HL-60 (cell line): ENCODE data around the gene SDHA.

Experiments used
- GABPA ChIP-seq: IDR thresholded peaks from 2 replicates; pipeline ENCODE4 v1.6.1; 2012; ENCODE audit warnings: low read depth
- POLR2AphosphoS5 ChIP-seq: IDR thresholded peaks from 2 replicates; pipeline ENCODE4 v1.6.1; 2012; ENCODE audit warnings: low read depth
- SPI1 ChIP-seq: IDR thresholded peaks from 2 replicates; pipeline ENCODE4 v1.6.1; 2012; ENCODE audit warnings: low read depth, mild to moderate bottlenecking, borderline replicate concordance
- TF ChIP-seq, protein P1 (sequence below): IDR thresholded peaks from one replicate; pipeline ENCODE4 v1.5.1; 2011; ENCODE audit warnings: low read length, control low read depth, inconsistent platforms; ENCODE audit not compliant: insufficient read depth
- TF ChIP-seq, protein P2 (sequence below): IDR thresholded peaks from 2 replicates; pipeline ENCODE4 v1.6.1; 2012; ENCODE audit warnings: low read depth; ENCODE audit not compliant: insufficient replicate concordance

DNA sequence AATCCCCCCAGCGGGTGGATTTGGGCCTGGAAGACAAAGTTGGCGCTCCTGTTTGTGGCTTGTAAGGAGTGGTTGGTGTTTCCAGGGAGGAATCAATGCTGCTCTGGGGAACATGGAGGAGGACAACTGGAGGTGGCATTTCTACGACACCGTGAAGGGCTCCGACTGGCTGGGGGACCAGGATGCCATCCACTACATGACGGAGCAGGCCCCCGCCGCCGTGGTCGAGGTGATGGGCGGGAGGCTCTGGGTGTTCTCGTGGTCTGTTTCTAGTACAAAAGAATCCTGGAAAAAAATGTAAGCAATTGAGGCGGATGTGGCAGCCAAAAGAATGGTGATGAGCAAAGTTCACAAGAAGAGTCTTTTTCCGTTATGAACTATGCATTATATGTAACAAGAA, 7.2 kb downstream of the SDHA start:
- TF ChIP-seq, protein P1, sequence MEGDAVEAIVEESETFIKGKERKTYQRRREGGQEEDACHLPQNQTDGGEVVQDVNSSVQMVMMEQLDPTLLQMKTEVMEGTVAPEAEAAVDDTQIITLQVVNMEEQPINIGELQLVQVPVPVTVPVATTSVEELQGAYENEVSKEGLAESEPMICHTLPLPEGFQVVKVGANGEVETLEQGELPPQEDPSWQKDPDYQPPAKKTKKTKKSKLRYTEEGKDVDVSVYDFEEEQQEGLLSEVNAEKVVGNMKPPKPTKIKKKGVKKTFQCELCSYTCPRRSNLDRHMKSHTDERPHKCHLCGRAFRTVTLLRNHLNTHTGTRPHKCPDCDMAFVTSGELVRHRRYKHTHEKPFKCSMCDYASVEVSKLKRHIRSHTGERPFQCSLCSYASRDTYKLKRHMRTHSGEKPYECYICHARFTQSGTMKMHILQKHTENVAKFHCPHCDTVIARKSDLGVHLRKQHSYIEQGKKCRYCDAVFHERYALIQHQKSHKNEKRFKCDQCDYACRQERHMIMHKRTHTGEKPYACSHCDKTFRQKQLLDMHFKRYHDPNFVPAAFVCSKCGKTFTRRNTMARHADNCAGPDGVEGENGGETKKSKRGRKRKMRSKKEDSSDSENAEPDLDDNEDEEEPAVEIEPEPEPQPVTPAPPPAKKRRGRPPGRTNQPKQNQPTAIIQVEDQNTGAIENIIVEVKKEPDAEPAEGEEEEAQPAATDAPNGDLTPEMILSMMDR = no peak
- TF ChIP-seq, protein P2, sequence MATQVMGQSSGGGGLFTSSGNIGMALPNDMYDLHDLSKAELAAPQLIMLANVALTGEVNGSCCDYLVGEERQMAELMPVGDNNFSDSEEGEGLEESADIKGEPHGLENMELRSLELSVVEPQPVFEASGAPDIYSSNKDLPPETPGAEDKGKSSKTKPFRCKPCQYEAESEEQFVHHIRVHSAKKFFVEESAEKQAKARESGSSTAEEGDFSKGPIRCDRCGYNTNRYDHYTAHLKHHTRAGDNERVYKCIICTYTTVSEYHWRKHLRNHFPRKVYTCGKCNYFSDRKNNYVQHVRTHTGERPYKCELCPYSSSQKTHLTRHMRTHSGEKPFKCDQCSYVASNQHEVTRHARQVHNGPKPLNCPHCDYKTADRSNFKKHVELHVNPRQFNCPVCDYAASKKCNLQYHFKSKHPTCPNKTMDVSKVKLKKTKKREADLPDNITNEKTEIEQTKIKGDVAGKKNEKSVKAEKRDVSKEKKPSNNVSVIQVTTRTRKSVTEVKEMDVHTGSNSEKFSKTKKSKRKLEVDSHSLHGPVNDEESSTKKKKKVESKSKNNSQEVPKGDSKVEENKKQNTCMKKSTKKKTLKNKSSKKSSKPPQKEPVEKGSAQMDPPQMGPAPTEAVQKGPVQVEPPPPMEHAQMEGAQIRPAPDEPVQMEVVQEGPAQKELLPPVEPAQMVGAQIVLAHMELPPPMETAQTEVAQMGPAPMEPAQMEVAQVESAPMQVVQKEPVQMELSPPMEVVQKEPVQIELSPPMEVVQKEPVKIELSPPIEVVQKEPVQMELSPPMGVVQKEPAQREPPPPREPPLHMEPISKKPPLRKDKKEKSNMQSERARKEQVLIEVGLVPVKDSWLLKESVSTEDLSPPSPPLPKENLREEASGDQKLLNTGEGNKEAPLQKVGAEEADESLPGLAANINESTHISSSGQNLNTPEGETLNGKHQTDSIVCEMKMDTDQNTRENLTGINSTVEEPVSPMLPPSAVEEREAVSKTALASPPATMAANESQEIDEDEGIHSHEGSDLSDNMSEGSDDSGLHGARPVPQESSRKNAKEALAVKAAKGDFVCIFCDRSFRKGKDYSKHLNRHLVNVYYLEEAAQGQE = no peak
- TF ChIP-seq POLR2AphosphoS5 (no peak), SPI1 (no peak), GABPA (no peak)
